Right renal cortex interstitium (tissue), 3 donors: ENCODE data around the gene TOMM70. TPM values are rescaled to one million over a fixed set of nuclear protein-coding genes. Genes with fewer than 3 reads are reported as not detected.
"Not testable (repeated sequence)": the region's sequence is repeated elsewhere in the genome, so short reads cannot be mapped to it uniquely, and the experiment has no call there.

Source experiments
- DNase-seq, 3 donors: peaks; one replicate each; pipeline ENCODE4 v3.0.0-alpha.2; 2013; ENCODE audit warnings: low read depth in 3 of 3, low spot score in 2 of 3
- polyA plus RNA-seq, 3 donors: library from polyadenylated mRNA; unstranded; fragments of 120-200 nt; gene quantifications; one replicate each; pipeline ENCODE4 v1.2.1, GENCODE V29; 2013; ENCODE audit not compliant: insufficient read length in 3 of 3

Gene TOMM70
- polyA plus RNA-seq, 3 donors: 72.2 to 77.3 (median 73.2) TPM

DNA sequence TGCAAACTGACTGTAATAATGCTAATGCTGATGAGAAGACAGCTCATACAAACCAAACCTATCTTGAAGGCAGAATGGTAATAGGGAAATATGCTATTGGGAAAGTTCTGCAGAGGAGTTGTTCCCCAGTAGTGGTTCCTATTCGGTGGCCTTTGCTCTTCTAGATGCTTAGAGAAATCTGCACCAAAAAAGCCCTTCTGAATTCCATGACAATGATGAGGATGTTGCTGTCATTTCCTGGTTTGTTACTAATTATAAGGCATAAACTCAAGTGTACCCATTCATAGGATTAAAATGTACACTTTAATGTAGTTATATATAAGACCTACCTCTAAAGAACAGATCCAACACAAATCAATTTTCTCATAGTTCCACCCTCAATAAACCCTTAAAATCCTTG is 30.1 kb downstream of the TOMM70 start:
- no peak for DNase-seq

DNA sequence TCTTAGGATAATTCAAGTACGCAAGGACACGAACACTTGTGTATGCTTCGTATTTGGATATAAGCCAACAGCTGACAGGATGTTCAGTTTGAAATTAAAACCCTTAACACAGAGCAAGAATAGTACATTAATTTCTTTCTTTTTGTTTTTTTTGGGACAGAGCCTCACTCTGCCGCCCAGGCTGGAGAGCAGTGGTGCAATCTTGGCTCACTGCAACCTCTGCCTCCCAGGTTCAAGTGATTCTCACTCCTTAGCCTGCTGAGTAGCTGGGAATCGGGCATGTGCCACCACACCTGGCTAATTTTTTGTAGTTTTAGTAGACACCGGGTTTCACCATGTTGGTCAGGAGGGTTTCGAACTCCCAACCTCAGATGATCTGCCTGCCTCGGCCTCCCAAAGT is 32.4 kb downstream of the TOMM70 start:
- no peak for DNase-seq

DNA sequence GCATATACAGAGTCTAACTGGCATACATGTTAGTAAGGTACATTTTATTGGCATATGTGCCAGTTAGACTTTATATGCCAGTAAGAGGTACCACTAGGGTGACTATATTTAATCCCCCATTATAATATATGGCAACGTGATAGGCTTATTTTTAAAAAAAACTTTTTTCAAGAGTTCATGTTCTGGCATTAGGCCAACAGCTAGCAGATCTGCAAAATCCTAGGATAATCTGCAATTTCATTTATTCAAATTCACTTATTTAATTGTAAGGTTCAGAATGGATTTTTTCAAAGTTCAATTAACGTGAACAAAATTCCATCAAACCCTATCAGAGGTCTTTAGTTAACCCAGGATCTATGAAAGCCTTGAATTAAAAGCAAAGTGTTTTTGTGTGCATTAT is 34.5 kb downstream of the TOMM70 start:
- no peak for DNase-seq

DNA sequence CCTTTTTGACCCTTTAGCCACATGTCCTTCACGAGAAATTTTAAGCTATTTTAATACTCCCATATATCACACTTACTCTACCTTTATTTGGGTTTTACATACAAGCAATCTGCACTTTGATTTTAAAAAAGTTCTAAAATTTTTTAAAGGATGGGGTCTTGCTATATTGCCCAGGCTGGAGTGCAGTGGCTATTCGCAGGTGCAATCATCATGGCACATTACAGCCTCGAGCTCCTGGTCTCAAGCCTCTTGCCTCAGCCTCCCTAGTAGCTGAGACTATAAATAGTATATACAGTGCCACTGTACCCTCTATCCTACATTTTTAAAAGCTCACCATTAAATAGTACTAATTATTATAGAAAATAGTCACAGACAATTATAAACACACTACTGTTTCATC is 36.5 kb downstream of the TOMM70 start:
- DNase-seq: no peak

DNA sequence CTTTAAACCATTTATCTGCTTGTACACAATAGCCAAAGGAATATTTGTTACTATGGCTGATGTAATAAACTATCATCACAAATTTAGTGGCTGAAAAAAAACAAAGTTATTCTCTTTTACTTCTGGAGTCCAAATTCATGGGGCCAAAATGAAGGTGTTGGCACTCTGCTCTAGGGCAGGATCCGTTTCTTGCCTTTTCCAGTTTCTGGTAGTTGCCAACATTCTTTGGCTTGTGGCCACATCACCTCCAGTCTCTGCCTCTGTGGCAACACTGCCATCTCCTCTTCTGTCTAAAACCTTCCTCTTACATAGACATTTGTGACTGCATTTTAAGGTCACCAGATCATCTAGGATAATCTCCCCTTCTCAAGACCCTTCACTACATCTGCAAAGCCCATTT is 39.0 kb downstream of the TOMM70 start:
- no peak for DNase-seq

DNA sequence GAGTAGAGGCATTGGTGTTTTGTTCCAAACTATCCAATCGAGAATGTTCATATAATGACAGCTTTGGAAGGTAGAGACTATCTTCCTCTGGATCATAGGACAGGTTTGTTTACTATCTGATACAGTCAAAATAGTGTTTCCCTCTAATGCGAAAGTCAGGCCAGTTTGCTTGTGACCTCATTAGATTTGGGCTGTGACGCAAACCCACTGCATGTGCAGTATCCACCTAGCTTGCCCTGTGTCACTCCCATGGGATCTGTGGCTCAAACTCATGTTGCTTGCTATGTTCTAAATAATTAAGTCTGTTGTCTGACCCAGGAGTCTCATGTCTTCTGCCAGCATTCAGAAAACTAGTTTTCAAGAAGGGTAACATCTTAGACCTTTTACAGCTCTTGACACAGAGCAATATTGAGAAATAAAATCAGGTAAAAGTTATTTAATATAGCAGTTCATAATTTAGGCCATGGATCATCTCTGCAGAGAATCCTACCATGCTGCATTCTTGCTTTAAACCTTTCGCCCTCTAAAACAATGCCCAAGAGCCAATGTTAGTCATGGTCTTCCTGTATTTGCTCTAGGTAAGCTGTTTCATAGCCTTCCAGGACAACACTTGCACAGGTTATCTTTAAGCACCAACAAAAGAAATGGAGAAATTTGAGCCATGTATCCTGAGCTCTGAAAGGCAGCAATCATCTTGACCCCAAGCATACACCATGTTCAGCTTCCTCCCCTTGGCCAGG is 40.0 kb downstream of the TOMM70 start:
- no peak for DNase-seq

DNA sequence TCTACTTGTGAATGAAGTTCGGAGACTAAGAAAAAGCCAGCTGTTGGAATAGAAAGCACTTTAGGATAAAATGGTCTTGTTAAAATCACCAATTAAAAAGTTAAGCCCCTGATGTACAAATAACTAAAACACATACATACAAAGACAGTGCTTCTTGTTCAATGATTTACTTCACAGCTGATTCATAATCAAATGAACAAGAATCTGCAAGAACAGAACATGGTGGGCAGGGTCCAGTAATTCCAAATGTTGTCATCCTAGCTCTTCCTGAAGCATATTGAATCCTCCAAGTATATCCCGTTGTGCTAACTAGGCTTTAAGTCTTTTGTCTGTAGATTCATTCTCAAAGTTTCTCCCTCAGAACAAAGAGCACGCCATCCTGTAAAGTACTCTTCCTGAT is 41.9 kb downstream of the TOMM70 start:
- no peak for DNase-seq

DNA sequence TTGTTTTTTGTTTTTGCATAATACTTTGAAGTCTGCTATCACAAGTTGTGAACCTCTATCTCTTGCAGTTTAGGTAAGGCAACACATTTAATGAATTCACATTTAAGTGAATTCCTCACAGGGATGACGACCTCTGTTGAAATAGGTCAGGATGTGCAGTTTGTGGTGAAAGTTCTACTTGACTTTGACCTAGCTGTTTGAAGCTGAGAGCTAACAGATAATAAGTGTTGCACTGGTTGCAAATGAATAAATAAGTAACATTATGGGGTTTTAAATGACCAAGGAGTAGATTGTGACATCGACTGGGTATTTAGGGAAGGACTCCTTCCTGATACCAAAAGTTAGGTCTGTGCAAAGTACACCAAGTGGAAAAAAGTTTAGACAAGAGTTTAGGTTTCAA is 42.5 kb downstream of the TOMM70 start:
- DNase-seq: no peak

DNA sequence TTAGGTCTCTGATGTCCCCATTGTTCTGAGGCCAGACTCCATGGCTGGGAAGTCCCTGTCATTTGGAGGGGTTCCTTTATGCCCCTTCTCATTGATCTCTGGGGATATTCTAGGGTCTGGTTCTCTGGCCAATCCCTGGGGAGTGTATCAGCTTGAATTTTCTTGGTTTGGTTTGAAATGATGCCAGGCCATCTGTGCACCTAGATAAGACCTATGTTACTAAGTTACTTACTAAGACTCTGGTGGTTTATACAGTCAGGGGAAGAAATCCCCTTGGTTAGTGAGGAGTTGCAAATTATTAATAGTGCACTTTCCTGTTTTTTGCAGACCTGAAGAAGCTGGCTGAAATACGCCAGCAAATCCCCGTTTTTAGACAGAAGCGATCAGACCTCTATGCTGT is 46.0 kb downstream of the TOMM70 start:
- no peak for DNase-seq

DNA sequence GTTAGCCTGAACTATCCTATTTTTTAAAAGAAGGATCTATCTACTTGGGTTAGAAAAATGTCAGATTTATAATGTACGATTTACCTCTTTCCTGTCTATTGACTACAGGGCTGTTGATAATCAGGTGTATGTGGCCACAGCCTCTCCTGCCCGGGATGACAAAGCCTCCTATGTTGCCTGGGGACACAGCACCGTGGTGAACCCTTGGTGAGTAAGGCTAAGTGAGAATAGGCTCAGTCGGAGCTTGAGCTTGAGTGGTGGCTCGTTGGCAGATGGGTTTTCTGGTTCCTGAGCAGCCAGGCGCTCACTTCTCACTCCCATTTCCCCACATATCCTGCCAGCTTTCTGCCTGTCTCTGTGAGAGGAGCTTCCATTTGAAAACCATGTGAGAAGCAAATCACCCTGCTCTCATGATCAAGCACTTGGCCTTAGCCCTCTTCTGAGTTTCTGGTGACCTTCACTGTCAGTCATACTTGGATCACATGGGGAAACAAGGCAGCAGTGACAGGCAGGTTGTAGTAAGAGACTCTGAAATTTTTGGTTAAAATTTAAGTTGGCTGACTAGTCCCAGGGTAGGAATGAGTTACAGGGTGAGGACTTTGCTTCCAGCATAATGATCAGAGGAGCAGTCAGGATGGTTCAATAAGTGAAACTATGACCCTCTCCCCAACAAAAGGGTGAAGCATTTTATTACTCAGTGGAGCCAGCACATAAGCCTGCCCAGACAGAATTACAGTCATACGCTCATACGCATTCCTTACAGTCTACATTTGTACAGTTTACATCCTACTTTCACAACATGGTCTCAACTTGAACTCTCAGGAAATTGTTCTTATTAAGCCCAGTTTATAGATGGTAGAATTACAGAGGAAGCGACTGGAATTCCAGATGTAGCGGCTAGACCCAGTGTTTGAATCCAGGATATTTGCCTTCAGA is 48.3 kb downstream of the TOMM70 start:
- no peak for DNase-seq

DNA sequence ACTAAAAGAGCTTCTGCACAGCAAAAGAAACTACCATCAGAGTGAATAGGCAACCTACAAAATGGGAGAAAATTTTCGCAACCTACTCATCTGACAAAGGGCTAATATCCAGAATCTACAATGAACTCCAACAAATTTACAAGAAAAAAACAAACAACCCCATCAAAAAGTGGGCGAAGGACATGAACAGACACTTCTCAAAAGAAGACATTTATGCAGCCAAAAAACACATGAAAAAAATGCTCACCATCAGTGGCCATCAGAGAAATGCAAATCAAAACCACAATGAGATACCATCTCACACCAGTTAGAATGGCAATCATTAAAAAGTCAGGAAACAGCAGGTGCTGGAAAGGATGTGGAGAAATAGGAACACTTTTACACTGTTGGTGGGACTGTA is 49.1 kb downstream of the TOMM70 start:
- DNase-seq: not testable (repeated sequence)

DNA sequence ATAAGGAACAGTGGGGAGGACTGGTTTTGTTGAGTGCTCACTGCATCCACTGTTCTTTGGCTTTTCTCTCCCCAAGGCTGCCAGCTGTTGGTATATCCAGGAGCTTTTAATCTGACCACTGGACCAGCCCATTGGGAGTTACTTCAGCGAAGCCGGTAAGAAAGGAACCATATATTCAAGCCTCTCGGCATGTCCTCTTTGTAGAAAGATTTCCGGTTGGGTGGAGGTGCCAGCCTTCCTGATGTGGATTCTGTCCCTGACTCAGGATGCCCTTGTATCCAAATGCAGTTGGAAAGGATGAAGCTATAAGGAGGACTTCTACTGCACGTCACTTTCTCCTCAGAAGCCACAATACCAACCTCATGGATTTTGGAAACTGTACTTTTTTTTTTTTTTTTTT is 52.2 kb downstream of the TOMM70 start:
- DNase-seq: no peak

DNA sequence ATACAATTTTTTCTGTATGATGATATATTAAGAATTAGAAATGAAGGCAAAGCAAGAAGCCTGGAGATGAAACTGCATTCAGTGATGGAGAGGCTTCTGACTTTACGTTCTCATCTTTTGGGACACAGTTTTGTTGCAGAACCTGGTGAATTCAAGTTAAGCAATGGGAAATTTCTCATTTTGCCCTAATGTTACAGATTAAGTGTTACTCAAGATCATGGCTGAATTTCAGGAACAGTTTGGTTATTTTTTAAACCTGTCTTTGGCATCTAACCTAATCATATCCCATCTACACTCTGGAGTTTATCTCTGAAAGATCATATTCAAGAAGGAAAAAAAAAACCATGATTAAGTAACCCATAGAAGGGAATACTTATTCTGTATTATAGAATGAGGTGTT is 60.4 kb downstream of the TOMM70 start:
- no peak for DNase-seq

DNA sequence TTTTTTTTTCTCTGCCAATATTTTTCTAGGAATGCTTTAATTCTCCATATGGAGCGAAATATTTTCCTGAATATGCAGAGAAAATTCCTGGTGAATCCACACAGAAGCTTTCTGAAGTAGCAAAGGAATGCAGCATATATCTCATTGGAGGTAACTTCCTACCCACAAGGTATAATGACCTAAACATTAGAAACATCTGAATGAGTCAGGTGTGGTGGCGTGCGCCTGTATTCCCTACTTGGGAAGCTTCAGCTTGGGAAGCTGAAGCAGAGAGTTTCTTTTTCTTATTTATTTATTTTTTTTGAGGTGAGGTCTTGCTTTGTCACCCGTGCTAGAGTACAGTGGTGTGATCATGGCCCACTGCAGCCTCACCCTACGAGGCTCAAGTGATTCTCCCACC is 61.1 kb downstream of the TOMM70 start:
- no peak for DNase-seq

DNA sequence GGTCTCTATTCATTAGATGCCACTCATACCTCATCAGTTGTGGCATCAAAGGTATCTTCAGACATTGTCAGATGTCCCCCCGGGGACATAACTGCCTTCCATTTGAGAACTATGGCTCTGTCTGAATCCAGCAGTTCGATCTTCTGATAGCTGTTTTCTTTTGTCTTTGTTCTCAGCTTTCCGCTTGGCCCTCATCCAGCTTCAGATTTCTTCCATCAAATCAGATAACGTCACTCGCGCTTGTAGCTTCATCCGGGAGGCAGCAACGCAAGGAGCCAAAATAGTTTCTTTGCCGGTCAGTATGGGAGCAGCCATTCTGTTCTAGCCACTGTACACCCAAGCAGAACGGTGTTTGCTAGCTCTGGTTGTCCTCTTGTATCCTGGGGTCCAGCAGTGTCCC is 62.0 kb downstream of the TOMM70 start:
- DNase-seq: no peak

DNA sequence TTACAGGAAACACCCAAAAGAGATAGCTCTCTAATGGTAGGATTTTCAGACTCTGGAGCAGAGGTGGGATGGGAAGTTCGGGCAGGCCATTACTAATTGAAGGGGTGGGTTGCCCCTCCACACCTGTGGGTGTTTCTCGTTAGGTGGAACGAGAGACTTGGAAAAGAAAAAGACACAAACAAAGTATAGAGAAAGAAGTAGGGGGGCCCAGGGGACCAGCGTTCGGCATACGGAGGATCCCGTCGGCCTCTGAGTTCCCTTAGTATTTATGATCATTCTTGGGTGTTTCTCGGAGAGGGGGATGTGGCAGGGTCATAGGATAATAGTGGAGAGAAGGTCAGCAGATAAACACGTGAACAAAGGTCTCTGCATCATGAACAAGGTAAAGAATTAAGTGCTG is 64.7 kb downstream of the TOMM70 start:
- DNase-seq: not testable (repeated sequence)

DNA sequence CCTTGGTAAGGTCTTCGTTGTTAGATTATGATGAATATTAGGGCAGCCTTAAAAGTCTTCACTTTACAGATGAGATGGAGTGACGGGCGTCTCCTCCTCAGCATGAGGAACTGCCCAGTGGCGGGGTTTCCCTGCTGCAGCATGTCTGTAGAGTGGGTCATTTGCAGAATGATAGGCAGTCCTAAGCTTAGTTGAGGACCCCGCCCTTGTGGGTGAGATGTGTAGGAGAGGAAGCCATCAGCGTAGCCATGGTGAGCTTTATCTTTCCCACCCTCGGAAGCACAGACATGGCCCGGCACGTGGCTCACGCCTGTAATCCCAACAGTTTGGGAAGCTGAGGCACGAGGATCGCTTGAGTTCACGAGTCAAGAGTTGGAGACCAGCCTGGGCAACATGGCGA is 65.5 kb downstream of the TOMM70 start:
- no peak for DNase-seq

DNA sequence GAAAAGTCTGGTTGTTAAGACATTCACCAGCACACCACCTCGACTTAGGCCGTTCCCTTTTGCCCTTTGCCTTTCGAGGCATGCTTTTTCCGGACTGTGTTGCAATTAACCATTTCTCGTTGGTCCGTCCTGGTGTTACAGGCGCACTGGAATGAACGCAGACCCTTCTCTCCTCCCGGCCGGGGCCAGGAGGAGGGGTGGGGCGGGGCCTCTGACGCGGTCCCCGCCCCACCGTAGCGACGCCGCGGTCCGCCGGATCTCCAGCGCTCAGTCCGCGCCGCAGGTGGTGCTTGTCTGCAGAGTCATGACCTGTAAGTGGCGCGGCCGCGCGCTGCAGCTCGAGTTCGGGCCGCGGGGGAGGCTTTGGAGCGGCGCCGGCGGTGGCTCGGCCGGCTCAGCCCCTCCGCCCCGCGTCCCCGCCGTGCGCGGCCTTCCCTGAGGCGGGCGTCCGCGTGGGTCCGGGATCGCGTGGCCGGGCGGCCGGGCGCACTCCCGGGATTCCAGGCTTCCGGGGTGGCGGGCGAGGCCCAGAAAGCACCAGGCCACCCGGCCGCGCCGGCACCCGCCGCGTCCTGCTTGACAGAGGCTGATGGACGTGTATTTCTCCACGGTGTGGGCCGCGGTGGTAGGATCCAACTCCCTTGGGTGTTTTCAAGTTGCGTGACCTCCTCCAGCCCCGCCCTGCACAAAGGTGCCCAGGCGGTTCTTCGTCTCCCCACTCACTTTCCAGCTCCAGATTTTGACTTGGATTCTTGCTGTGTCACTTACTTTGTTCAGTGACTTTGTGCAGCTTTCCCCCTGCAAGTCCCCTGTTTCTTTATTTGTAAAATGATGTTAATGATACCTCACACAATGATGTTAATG is 66.2 kb downstream of the TOMM70 start, which contains the start of gene NIT2:
TSS of gene NIT2 (plus strand) at position 270 of the 864 bp plus-strand sequence. CDS start at position 305, 35 bp downstream.
- DNase-seq: peak; percentile 52 to 72 (median 63)

DNA sequence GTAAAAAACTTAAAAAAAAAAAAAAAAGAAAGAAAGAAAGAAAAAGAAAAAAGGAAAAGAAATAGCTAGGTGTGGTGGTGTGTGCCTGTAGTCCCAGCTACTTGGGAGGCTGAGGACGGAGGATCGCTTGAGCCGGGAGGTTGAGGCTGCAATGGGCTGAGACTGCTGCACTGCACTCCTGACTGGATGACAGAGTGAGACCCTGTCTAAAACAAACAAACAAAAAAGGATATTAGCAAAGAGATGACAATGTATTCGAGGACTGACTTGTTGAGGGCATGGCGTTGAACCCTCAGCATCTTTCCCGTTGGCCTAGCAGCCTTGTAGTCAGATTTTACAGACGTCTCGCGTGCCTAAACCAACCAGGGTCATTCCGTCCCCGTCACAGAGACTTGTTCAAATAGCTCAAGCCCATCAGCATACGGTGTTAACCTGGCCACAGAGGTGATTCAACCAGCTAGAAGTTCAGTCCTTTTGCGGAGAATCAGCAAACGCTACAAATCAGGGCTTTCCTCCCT is 66.9 kb downstream of the TOMM70 start:
- peak in 1 of 3 donors; percentile 4 for DNase-seq

DNA sequence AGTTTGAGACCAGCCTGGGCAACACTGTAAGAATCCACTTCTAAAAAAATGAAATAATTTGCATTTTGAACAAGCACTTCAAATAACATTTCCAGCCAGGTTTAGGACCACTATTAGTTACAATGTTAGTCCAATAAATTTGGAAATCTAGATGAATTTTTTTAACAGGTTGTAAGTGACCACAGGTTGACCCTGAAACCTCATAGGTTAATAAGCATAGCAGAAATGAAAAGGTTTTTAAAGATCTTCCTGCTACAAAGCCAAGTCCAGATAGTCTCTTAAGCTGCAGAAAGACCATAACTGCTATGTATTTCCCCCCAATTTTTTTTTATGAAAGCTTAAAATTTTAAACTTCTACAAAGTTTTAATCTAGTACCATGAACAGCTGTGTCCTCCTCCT is 67.8 kb downstream of the TOMM70 start:
- DNase-seq: no peak

DNA sequence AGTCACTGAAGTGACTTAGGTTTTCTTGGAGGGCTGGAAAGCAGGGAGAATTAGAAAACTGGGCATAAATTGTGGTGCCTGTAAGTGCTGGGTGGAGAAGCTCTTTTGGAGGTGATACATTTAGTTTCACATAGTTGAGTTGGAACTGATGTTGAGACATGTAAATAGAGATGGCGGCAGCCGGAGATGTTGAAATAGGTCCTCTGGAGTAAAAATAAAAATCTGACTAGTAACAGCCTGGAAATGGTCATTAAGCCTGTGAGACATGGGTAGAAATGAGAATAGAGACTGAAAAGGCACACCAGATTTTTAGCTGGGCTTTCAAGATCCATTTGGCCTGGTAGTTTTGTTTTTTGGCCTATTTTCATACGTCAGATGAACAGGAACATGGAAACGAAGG is 69.2 kb downstream of the TOMM70 start:
- no peak for DNase-seq
